HG02973 (cell line): ENCODE data around the gene OTX1.
"Not testable (repeated sequence)": the region's sequence is repeated elsewhere in the genome, so short reads cannot be mapped to it uniquely, and the experiment has no call there.

Source experiments
- ATAC-seq: cut with Tn5 transposase; IDR thresholded peaks from one replicate; pipeline ENCODE4 v1.9.1; 2021; ENCODE audit warnings: moderate library complexity; ENCODE audit not compliant: unreplicated experiment

The OTX1 gene

GRCh38 chr2:63050334-63051041, at the start of gene OTX1:
Gene OTX1 (plus strand): TSS chr2:63050830. CDS start chr2:63052991, 2,161 bp downstream.
- peak; percentile 75 for ATAC-seq

GRCh38 chr2:63001576-63001975, 49.1 kb upstream of the OTX1 start:
- no peak for ATAC-seq

- ATAC-seq = no peak
Observed at GRCh38 chr2:63003351-63003750, 47.3 kb upstream of the OTX1 start.

GRCh38 chr2:63007813-63008458, 42.7 kb upstream of the OTX1 start:
- no peak for ATAC-seq

GRCh38 chr2:63008838-63009237, 41.8 kb upstream of the OTX1 start:
- ATAC-seq = no peak

GRCh38 chr2:63009490-63009889, 41.1 kb upstream of the OTX1 start:
- ATAC-seq = no peak

GRCh38 chr2:63012541-63012940, 38.1 kb upstream of the OTX1 start:
- ATAC-seq = no peak

- no peak for ATAC-seq
Observed at GRCh38 chr2:63013438-63013837, 37.2 kb upstream of the OTX1 start.

- ATAC-seq = no peak
Observed at GRCh38 chr2:63015389-63015788, 35.2 kb upstream of the OTX1 start.

GRCh38 chr2:63018439-63018838, 32.2 kb upstream of the OTX1 start:
- no peak for ATAC-seq

- ATAC-seq = not testable (repeated sequence)
Observed at GRCh38 chr2:63019686-63020085, 30.9 kb upstream of the OTX1 start.

GRCh38 chr2:63023444-63023843, 27.2 kb upstream of the OTX1 start:
- ATAC-seq = peak; percentile 54

- no peak for ATAC-seq
Observed at GRCh38 chr2:63027220-63027619, 23.4 kb upstream of the OTX1 start.

- ATAC-seq = no peak
Observed at GRCh38 chr2:63029058-63029457, 21.6 kb upstream of the OTX1 start.

- ATAC-seq = no peak
Observed at GRCh38 chr2:63034526-63034925, 16.1 kb upstream of the OTX1 start.

GRCh38 chr2:63035169-63035568, 15.5 kb upstream of the OTX1 start:
- no peak for ATAC-seq

GRCh38 chr2:63035660-63036059, 15.0 kb upstream of the OTX1 start:
- no peak for ATAC-seq

GRCh38 chr2:63038034-63038433, 12.6 kb upstream of the OTX1 start:
- no peak for ATAC-seq

GRCh38 chr2:63040586-63040985, 10.0 kb upstream of the OTX1 start:
- no peak for ATAC-seq

- no peak for ATAC-seq
Observed at GRCh38 chr2:63041592-63041991, 9.0 kb upstream of the OTX1 start.

GRCh38 chr2:63044362-63045327, 6.0 kb upstream of the OTX1 start:
- ATAC-seq = no peak
